Kasumi-1 (cell line): ENCODE results near the gene PTPN13.
"Not testable (repeated sequence)": the region's sequence is repeated elsewhere in the genome, so short reads cannot be mapped to it uniquely, and the experiment has no call there.

Experiments
- DNase-seq, 2 experiments: peaks; one replicate each; lab custom pipeline; 2025; lab: John Stamatoyannopoulos, UW

PTPN13 gene

GRCh38 chr4:86717651-86718050 lies 123.5 kb downstream of the PTPN13 start:
- no peak for DNase-seq

GRCh38 chr4:86718152-86718551 lies 124.0 kb downstream of the PTPN13 start:
- DNase-seq = no peak

- DNase-seq = not testable (repeated sequence)
Observed at GRCh38 chr4:86719149-86719548, 125.0 kb downstream of the PTPN13 start.

- no peak for DNase-seq
Observed at GRCh38 chr4:86720508-86721068, 126.5 kb downstream of the PTPN13 start.

GRCh38 chr4:86721412-86721811 lies 127.3 kb downstream of the PTPN13 start:
- no peak for DNase-seq

- no peak for DNase-seq
Observed at GRCh38 chr4:86730310-86730709, 136.2 kb downstream of the PTPN13 start.

- no peak for DNase-seq
Observed at GRCh38 chr4:86737244-86737643, 143.1 kb downstream of the PTPN13 start.

- no peak for DNase-seq
Observed at GRCh38 chr4:86741846-86742245, 147.7 kb downstream of the PTPN13 start.

GRCh38 chr4:86744570-86744969 lies 150.5 kb downstream of the PTPN13 start:
- no peak for DNase-seq

GRCh38 chr4:86749121-86749520 lies 155.0 kb downstream of the PTPN13 start:
- no peak for DNase-seq

- DNase-seq = no peak
Observed at GRCh38 chr4:86755388-86755787, 161.3 kb downstream of the PTPN13 start.

GRCh38 chr4:86757468-86757867 lies 163.4 kb downstream of the PTPN13 start:
- DNase-seq = no peak

GRCh38 chr4:86759298-86759697 lies 165.2 kb downstream of the PTPN13 start:
- DNase-seq = no peak

GRCh38 chr4:86762649-86763048 lies 168.5 kb downstream of the PTPN13 start:
- DNase-seq = no peak

GRCh38 chr4:86769794-86770193 lies 175.7 kb downstream of the PTPN13 start:
- no peak for DNase-seq

- DNase-seq = no peak
Observed at GRCh38 chr4:86771141-86771540, 177.0 kb downstream of the PTPN13 start.

GRCh38 chr4:86775061-86775460 lies 180.9 kb downstream of the PTPN13 start:
- DNase-seq = no peak

- DNase-seq = no peak
Observed at GRCh38 chr4:86778175-86778574, 184.1 kb downstream of the PTPN13 start.

GRCh38 chr4:86788826-86789225 lies 194.7 kb downstream of the PTPN13 start:
- DNase-seq = no peak

- DNase-seq = no peak
Observed at GRCh38 chr4:86791126-86791525, 197.0 kb downstream of the PTPN13 start.

GRCh38 chr4:86809809-86810208 lies 215.7 kb downstream of the PTPN13 start:
- no peak for DNase-seq

- DNase-seq = no peak
Observed at GRCh38 chr4:86810847-86811246, 216.7 kb downstream of the PTPN13 start.

GRCh38 chr4:86815653-86816052 lies 221.5 kb downstream of the PTPN13 start:
- no peak for DNase-seq

- no peak for DNase-seq
Observed at GRCh38 chr4:86816501-86817273, 222.6 kb downstream of the PTPN13 start.
